SK-N-MC (cell line): Measurements from ENCODE around the gene TEX22.

Experiments
- EZH2 ChIP-seq: fragments of 200-600 bp; sonication (generic); IDR thresholded peaks from one replicate; pipeline ENCODE4 v1.6.1; 2017; ENCODE audit warnings: antibody characterized with exemption
- FOXP2 ChIP-seq: optimal IDR thresholded peaks from 2 replicates; pipeline ENCODE3; 2011; ENCODE audit warnings: mild to moderate bottlenecking, moderate library complexity; ENCODE audit not compliant: insufficient read depth; ENCODE audit errors: extremely low read length, control extremely low read depth
- POLR2AphosphoS5 ChIP-seq: IDR thresholded peaks from 2 replicates; pipeline ENCODE4 v1.6.1; 2012; ENCODE audit warnings: mild to moderate bottlenecking, low read depth, low read length, borderline replicate concordance

DNA sequence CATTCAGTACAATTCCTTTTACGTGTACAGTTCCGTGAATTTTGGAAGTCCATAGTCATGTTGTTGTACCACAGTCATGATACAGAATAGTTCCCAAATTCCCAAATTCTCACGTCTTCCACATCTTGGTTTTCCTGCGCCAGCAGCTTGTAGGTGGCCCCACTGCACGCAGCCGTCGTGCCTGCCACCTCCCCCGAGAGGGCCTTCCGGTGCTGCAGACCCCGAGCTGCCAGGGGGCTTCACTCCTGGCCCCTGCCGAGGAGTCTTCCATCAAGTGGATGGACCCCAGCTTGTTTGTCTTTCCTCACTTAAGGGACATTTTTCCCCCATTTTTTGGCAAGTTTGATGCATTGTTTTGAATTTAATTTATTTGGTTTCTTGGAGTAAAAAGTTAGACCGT is 38.1 kb downstream of the TEX22 start:
- no peak for TF ChIP-seq POLR2AphosphoS5
- TF ChIP-seq EZH2 = no peak
- TF ChIP-seq FOXP2 = no peak
